GM23338 (cell line): Measurements from ENCODE around the gene ATXN2. TPM values are rescaled to one million over a fixed set of nuclear protein-coding genes. Genes with fewer than 3 reads are reported as not detected.

Experiments used
- ATAC-seq: fragments of 200-7000 bp; cut with Tn5 transposase; 3 replicates; pipeline ENCODE4 v1.9.1; 2020
- DNase-seq: peaks from one replicate; pipeline ENCODE4 v3.0.0-alpha.2; 2015; ENCODE audit warnings: low spot score
- H2AFZ ChIP-seq: fragments of 200-600 bp; sonication (generic); 2 replicates; pipeline ENCODE4 v1.8.0; 2016; ENCODE audit warnings: antibody characterized with exemption, mild to moderate bottlenecking, moderate library complexity
- H3F3A ChIP-seq: fragments of 200-600 bp; sonication (generic); replicated peaks from 2 replicates; pipeline ENCODE4 v1.8.0; 2017; ENCODE audit warnings: antibody characterized with exemption, mixed run types, low read depth
- H3K27ac ChIP-seq: fragments of 200-600 bp; sonication (generic); 2 replicates; pipeline ENCODE4 v1.6.1; 2016; ENCODE audit warnings: low read depth
- H3K27me3 ChIP-seq: fragments of 200-600 bp; sonication (generic); 2 replicates; pipeline ENCODE4 v1.8.0; 2016; ENCODE audit warnings: mild to moderate bottlenecking, mixed run types, moderate library complexity; ENCODE audit not compliant: insufficient read depth
- H3K36me3 ChIP-seq: fragments of 200-600 bp; sonication (generic); 2 replicates; pipeline ENCODE4 v1.8.0; 2016; ENCODE audit warnings: mild to moderate bottlenecking; ENCODE audit not compliant: insufficient read depth
- H3K4me1 ChIP-seq: fragments of 200-600 bp; sonication (generic); 2 replicates; pipeline ENCODE4 v1.8.0; 2016; ENCODE audit warnings: mild to moderate bottlenecking, moderate library complexity; ENCODE audit not compliant: insufficient read depth
- H3K4me2 ChIP-seq: fragments of 200-600 bp; sonication (generic); 2 replicates; pipeline ENCODE4 v1.7.1; 2017; ENCODE audit warnings: mixed run types
- H3K4me3 ChIP-seq: fragments of 200-600 bp; sonication (generic); 2 replicates; pipeline ENCODE4 v1.6.1; 2016; ENCODE audit warnings: mixed run types
- H3K79me2 ChIP-seq: fragments of 200-600 bp; sonication (generic); replicated peaks from 2 replicates; pipeline ENCODE4 v1.8.0; 2017; ENCODE audit warnings: mild to moderate bottlenecking; ENCODE audit not compliant: insufficient read depth
- H3K9me2 ChIP-seq: fragments of 200-600 bp; sonication (generic); 2 replicates; pipeline ENCODE4 v1.8.0; 2017; ENCODE audit not compliant: insufficient read depth
- H4K20me1 ChIP-seq: fragments of 200-600 bp; sonication (generic); replicated peaks from 2 replicates; pipeline ENCODE4 v1.8.0; 2017; ENCODE audit warnings: mild to moderate bottlenecking; ENCODE audit not compliant: insufficient read depth
- H3K27ac Mint-ChIP-seq: 2 replicates; pipeline ENCODE4 v1.8.0; 2020; ENCODE audit warnings: inconsistent platforms, mild to moderate bottlenecking, moderate library complexity, mixed read lengths
- H3K27me3 Mint-ChIP-seq: 3 replicates; pipeline ENCODE4 v1.8.0; 2022; ENCODE audit warnings: low read depth, mild to moderate bottlenecking, moderate library complexity, mixed read lengths, inconsistent platforms; ENCODE audit not compliant: insufficient read depth, poor library complexity
- H3K36me3 Mint-ChIP-seq: 3 replicates; pipeline ENCODE4 v1.8.0; 2021; ENCODE audit warnings: low read depth, mild to moderate bottlenecking, inconsistent platforms, moderate library complexity, mixed read lengths
- H3K4me1 Mint-ChIP-seq: 3 replicates; pipeline ENCODE4 v1.8.0; 2020; ENCODE audit warnings: mild to moderate bottlenecking, inconsistent platforms, mixed read lengths
- H3K4me3 Mint-ChIP-seq: 3 replicates; pipeline ENCODE4 v1.8.0; 2021; ENCODE audit warnings: moderate library complexity, mild to moderate bottlenecking, inconsistent platforms, mixed read lengths
- H3K9me3 Mint-ChIP-seq: 3 replicates; pipeline ENCODE4 v1.8.0; 2020; ENCODE audit warnings: moderate library complexity, mild to moderate bottlenecking, inconsistent platforms, mixed read lengths
- EZH2phosphoT487 ChIP-seq: fragments of 200-600 bp; sonication (generic); IDR thresholded peaks from one replicate; pipeline ENCODE4 v1.8.1; 2018; ENCODE audit warnings: antibody characterized with exemption; ENCODE audit not compliant: unreplicated experiment
- POLR2AphosphoS5 ChIP-seq: IDR thresholded peaks from 2 replicates; pipeline ENCODE4 v1.6.1; 2016; ENCODE audit warnings: antibody characterized with exemption, low read depth
- STAT1 ChIP-seq: IDR thresholded peaks from one replicate; pipeline ENCODE4 v1.6.1; 2016; ENCODE audit warnings: antibody characterized with exemption; ENCODE audit not compliant: unreplicated experiment
- ZNF114 ChIP-seq: fragments of 250-450 bp; sonication (Bioruptor Pico); IDR thresholded peaks from 2 replicates; pipeline ENCODE4 v1.5.0; 2020; ENCODE audit warnings: mild to moderate bottlenecking, moderate library complexity
- polyA plus RNA-seq: library from polyadenylated mRNA; unstranded; fragments of >200 nt; fragmentation: Nextera tagmentation; extraction: Ambion mirVana; gene quantifications from 2 replicates; pipeline ENCODE4 v1.2.1, GENCODE V29; 2016
- total RNA-seq: library from RNA; depleted of rRNA; stranded (reverse); fragments of >200 nt; shearing (Covaris generic); gene quantifications from 2 replicates; pipeline ENCODE4 v1.2.3, GENCODE V29; 2014
- TF ChIP-seq, protein P1 (sequence below): fragments of 250-450 bp; sonication (Bioruptor Pico); IDR thresholded peaks from 2 replicates; pipeline ENCODE4 v1.5.0; 2020; ENCODE audit warnings: mild to moderate bottlenecking, moderate library complexity
- TF ChIP-seq, protein P2 (sequence below), 2 experiments: fragments of 200-600 bp in 1 of 2; sonication (generic) in 1 of 2; conservative IDR thresholded peaks; 2 replicates each; pipeline versions ENCODE4 v1.5.1 to v1.6.1; 2016 to 2017; ENCODE audit warnings: antibody characterized with exemption in 2 of 2, low read depth in 2 of 2, mild to moderate bottlenecking in 2 of 2, moderate library complexity in 1 of 2

ATXN2 gene
- total and polyA plus RNA-seq, 2 experiments from 2014 or later = 44.8 to 59.5 TPM

DNA sequence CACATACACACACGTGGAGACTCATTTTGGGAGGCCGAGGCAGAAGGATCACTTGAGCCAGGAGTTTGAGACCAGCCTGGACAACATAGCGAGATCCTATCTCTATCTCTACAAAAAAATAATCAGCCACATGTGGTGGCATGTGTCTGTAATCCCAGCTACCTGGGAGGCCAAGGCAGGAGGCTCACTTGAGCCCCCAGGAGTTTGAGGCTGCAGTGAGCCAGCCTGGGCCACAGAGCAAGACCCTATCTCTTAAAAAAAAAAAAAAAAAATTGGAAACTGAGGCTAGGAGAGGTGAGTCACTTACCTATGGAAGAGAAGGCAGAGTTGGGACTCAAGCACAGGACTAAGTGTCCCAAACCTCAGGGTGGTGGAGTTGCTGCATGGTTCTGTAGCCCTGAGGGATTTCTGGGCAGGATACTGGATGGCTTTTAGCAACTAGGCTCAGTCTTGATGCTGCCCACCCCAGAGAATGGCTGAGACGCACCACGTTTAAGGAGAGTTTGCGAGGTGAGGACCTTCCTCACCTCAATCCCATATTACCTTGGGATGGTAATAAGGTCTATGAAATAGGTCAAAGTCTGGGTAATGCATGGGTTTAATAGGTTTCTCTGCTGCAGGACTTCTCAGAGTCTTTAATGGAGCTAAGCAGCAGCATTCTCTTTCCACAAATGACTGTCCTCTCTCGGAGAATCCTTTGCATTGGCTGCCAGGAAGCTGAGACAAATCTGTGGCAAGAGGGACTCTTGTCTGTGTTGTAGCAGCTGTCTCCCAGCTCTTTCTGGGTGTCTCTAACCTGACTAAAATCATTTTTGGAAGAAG is 157.8 kb downstream of the ATXN2 start (continued):
- TF ChIP-seq, protein P1, sequence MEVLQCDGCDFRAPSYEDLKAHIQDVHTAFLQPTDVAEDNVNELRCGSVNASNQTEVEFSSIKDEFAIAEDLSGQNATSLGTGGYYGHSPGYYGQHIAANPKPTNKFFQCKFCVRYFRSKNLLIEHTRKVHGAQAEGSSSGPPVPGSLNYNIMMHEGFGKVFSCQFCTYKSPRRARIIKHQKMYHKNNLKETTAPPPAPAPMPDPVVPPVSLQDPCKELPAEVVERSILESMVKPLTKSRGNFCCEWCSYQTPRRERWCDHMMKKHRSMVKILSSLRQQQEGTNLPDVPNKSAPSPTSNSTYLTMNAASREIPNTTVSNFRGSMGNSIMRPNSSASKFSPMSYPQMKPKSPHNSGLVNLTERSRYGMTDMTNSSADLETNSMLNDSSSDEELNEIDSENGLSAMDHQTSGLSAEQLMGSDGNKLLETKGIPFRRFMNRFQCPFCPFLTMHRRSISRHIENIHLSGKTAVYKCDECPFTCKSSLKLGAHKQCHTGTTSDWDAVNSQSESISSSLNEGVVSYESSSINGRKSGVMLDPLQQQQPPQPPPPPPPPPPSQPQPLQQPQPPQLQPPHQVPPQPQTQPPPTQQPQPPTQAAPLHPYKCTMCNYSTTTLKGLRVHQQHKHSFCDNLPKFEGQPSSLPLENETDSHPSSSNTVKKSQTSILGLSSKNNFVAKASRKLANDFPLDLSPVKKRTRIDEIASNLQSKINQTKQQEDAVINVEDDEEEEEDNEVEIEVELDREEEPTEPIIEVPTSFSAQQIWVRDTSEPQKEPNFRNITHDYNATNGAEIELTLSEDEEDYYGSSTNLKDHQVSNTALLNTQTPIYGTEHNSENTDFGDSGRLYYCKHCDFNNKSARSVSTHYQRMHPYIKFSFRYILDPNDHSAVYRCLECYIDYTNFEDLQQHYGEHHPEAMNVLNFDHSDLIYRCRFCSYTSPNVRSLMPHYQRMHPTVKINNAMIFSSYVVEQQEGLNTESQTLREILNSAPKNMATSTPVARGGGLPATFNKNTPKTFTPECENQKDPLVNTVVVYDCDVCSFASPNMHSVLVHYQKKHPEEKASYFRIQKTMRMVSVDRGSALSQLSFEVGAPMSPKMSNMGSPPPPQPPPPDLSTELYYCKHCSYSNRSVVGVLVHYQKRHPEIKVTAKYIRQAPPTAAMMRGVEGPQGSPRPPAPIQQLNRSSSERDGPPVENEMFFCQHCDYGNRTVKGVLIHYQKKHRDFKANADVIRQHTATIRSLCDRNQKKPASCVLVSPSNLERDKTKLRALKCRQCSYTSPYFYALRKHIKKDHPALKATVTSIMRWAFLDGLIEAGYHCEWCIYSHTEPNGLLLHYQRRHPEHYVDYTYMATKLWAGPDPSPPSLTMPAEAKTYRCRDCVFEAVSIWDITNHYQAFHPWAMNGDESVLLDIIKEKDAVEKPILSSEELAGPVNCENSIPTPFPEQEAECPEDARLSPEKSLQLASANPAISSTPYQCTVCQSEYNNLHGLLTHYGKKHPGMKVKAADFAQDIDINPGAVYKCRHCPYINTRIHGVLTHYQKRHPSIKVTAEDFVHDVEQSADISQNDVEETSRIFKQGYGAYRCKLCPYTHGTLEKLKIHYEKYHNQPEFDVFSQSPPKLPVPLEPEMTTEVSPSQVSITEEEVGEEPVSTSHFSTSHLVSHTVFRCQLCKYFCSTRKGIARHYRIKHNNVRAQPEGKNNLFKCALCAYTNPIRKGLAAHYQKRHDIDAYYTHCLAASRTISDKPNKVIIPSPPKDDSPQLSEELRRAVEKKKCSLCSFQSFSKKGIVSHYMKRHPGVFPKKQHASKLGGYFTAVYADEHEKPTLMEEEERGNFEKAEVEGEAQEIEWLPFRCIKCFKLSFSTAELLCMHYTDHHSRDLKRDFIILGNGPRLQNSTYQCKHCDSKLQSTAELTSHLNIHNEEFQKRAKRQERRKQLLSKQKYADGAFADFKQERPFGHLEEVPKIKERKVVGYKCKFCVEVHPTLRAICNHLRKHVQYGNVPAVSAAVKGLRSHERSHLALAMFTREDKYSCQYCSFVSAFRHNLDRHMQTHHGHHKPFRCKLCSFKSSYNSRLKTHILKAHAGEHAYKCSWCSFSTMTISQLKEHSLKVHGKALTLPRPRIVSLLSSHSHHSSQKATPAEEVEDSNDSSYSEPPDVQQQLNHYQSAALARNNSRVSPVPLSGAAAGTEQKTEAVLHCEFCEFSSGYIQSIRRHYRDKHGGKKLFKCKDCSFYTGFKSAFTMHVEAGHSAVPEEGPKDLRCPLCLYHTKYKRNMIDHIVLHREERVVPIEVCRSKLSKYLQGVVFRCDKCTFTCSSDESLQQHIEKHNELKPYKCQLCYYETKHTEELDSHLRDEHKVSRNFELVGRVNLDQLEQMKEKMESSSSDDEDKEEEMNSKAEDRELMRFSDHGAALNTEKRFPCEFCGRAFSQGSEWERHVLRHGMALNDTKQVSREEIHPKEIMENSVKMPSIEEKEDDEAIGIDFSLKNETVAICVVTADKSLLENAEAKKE (CRISPR knock-in tag) = no peak
- TF ChIP-seq POLR2AphosphoS5 = no peak

GRCh38 chr12:111440631-111441030 is 158.5 kb downstream of the ATXN2 start:
- ATAC-seq (no peak), DNase-seq (no peak)
- Mint-ChIP-seq H3K27ac (peak overlapping the region; percentile 8; the same call in 1 of the 2 replicates), H3K27me3 (peaks cover 22% of the 10 kb centered on the region), H3K4me3 (no peak overlapping the region; the same call in 2 of the 3 replicates), H3K9me3 (no peaks in the 10 kb centered on the region; the same call in 1 of the 3 replicates), H3K36me3 (peaks cover 21% of the 10 kb centered on the region), H3K4me1 (peaks cover 56% of the 10 kb centered on the region)
- Histone ChIP-seq H4K20me1 (peaks cover 33% of the 10 kb centered on the region), H3F3A (peaks cover 13% of the 10 kb centered on the region; the same call in 1 of the 2 replicates), H3K4me3 (no peak overlapping the region), H3K4me2 (no peak overlapping the region), H3K9me2 (no peaks in the 10 kb centered on the region), H3K27me3 (no peaks in the 10 kb centered on the region), H3K4me1 (peaks cover 29% of the 10 kb centered on the region), H2AFZ (no peak overlapping the region), H3K36me3 (no peaks in the 10 kb centered on the region), H3K27ac (0 out of 2 replicates have a peak overlapping the region, but pooled peaks have one; percentile 45), H3K79me2 (peaks cover 78% of the 10 kb centered on the region)
- TF ChIP-seq EZH2phosphoT487 (no peak), STAT1 (no peak), POLR2AphosphoS5 (no peak), ZNF114 (no peak)
- TF ChIP-seq, protein P1 (CRISPR knock-in tag) = no peak
- TF ChIP-seq, protein P2, sequence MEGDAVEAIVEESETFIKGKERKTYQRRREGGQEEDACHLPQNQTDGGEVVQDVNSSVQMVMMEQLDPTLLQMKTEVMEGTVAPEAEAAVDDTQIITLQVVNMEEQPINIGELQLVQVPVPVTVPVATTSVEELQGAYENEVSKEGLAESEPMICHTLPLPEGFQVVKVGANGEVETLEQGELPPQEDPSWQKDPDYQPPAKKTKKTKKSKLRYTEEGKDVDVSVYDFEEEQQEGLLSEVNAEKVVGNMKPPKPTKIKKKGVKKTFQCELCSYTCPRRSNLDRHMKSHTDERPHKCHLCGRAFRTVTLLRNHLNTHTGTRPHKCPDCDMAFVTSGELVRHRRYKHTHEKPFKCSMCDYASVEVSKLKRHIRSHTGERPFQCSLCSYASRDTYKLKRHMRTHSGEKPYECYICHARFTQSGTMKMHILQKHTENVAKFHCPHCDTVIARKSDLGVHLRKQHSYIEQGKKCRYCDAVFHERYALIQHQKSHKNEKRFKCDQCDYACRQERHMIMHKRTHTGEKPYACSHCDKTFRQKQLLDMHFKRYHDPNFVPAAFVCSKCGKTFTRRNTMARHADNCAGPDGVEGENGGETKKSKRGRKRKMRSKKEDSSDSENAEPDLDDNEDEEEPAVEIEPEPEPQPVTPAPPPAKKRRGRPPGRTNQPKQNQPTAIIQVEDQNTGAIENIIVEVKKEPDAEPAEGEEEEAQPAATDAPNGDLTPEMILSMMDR (conservative IDR thresholded peaks at IDR 0.05; ENCODE audit: low read depth in 2 of 2) = no peak
